Measurements from ENCODE around the gene GALNT7.

GALNT7 gene

GRCh38 chr4:173231916-173232315 is 63.3 kb downstream of the GALNT7 start:
- ChIA-PET CTCF (interaction anchor here (1.4 kb wide), 1 partner anchor 64 kb away, joined by 4 read pairs; no protein-coding TSS in a partner anchor), POLR2A (ENCODE audit: low non-redundant PET) (no interaction called here)
- peak; percentile 19 for DNase-seq (ENCODE audit: low spot score)
- no peak overlapping the region for H3K27ac ChIP-seq
- no peak for TF ChIP-seq CTCF (conservative IDR thresholded peaks at IDR 0.05; ENCODE audit: low read depth)

- POLR2A ChIA-PET (ENCODE audit: low non-redundant PET), result no interaction called here
- H3K27ac ChIP-seq, result no peak overlapping the region
- no peak for TF ChIP-seq CTCF (conservative IDR thresholded peaks at IDR 0.05; ENCODE audit: low read depth)
- no peak for DNase-seq (ENCODE audit: low spot score)
- CTCF ChIA-PET, result no interaction called here
Measured at GRCh38 chr4:173233857-173234256, 65.2 kb downstream of the GALNT7 start.

GRCh38 chr4:173235050-173235449 is 66.4 kb downstream of the GALNT7 start:
- H3K27ac ChIP-seq, result no peak overlapping the region
- ChIA-PET CTCF (interaction anchor here (0.6 to 0.7 kb wide), 2 partner anchors 12 to 34 kb away, joined by 3 to 4 read pairs; no protein-coding TSS in a partner anchor), POLR2A (ENCODE audit: low non-redundant PET) (no interaction called here)
- no peak for DNase-seq (ENCODE audit: low spot score)
- TF ChIP-seq CTCF (conservative IDR thresholded peaks at IDR 0.05; ENCODE audit: low read depth), result no peak

- TF ChIP-seq CTCF (conservative IDR thresholded peaks at IDR 0.05; ENCODE audit: low read depth), result no peak
- ChIA-PET POLR2A (ENCODE audit: low non-redundant PET) (no interaction called here), CTCF (no interaction called here)
- no peak for DNase-seq (ENCODE audit: low spot score)
- no peak overlapping the region for H3K27ac ChIP-seq
Measured at GRCh38 chr4:173236301-173236700, 67.7 kb downstream of the GALNT7 start.

- no peak for DNase-seq (ENCODE audit: low spot score)
- no peak for TF ChIP-seq CTCF (conservative IDR thresholded peaks at IDR 0.05; ENCODE audit: low read depth)
- CTCF ChIA-PET, result interaction anchor here (0.6 to 1.0 kb wide), 2 partner anchors 11 to 27 kb away, joined by 3 to 7 read pairs; no protein-coding TSS in a partner anchor
Measured at GRCh38 chr4:173237152-173237551, 68.5 kb downstream of the GALNT7 start.

GRCh38 chr4:173237762-173238161 is 69.2 kb downstream of the GALNT7 start:
- POLR2A ChIA-PET (ENCODE audit: low non-redundant PET), result no interaction called here
- DNase-seq (ENCODE audit: low spot score), result no peak

More at GRCh38 chr4:173237152-173237551, 68.5 kb downstream of the GALNT7 start:
- POLR2A ChIA-PET (ENCODE audit: low non-redundant PET), result interaction anchor here (0.8 kb wide), 1 partner anchor 15 kb away, joined by 4 read pairs; no protein-coding TSS in a partner anchor
- H3K27ac ChIP-seq, result no peak overlapping the region

More at GRCh38 chr4:173237762-173238161, 69.2 kb downstream of the GALNT7 start:
- CTCF ChIA-PET, result interaction anchor here (1.0 kb wide), 1 partner anchor 27 kb away, joined by 7 read pairs; no protein-coding TSS in a partner anchor
- no peak overlapping the region for H3K27ac ChIP-seq
- TF ChIP-seq CTCF (conservative IDR thresholded peaks at IDR 0.05; ENCODE audit: low read depth), result no peak

Measured in RWPE1 (cell line).